B cell (primary cell): Measurements from ENCODE around the gene P2RY14. TPM values are rescaled to one million over a fixed set of nuclear protein-coding genes. Genes with fewer than 3 reads are reported as not detected.

Source experiments
- ATAC-seq: fragments of 200-7000 bp; cut with Tn5 transposase; one replicate; pipeline ENCODE4 v1.10.0; 2021; ENCODE audit warnings: low read depth, mild to moderate bottlenecking, moderate number of reproducible peaks, moderate library complexity
- CTCF ChIA-PET: fragments of 350-600 bp; sonication (Branson Sonifier 250); formaldehyde crosslinking; loops from one replicate; lab custom pipeline; 2021; ENCODE audit warnings: antibody characterized with exemption, inconsistent platforms; lab: Charles Lee
- POLR2A ChIA-PET: fragments of 350-600 bp; sonication (Branson Sonifier 250); formaldehyde crosslinking; loops from one replicate; lab custom pipeline; 2021; ENCODE audit warnings: antibody characterized with exemption; lab: Charles Lee
- DNase-seq: peaks from one replicate; pipeline ENCODE4 v3.0.0; 2013
- H2AFZ ChIP-seq: 2 replicates; pipeline ENCODE4 v1.6.1; 2012; ENCODE audit warnings: mild to moderate bottlenecking, low read depth, low read length; ENCODE audit not compliant: insufficient read depth, poor library complexity, severe bottlenecking
- H3K27ac ChIP-seq, 2 donors: 1 replicate in 1 of 2; 2 replicates in 1 of 2; pipeline ENCODE4 v1.5.1; 2012 to 2013; ENCODE audit warnings: low read length in 2 of 2, mild to moderate bottlenecking in 2 of 2, moderate library complexity in 1 of 2
- H3K27me3 ChIP-seq, 4 experiments: fragments of 200-600 bp in 1 of 4; sonication (generic) in 1 of 4; replicated peaks in 1 of 4; 1 replicate in 2 of 4; 2 replicates in 2 of 4; pipeline versions ENCODE4 v1.6.1 to v1.7.0; 2013 to 2016; ENCODE audit warnings: low read length in 3 of 4, mild to moderate bottlenecking in 2 of 4, mixed read lengths in 1 of 4, moderate library complexity in 1 of 4; ENCODE audit not compliant: insufficient read depth in 4 of 4, control insufficient read depth in 3 of 4; ENCODE audit errors: control extremely low read depth in 1 of 4
- H3K36me3 ChIP-seq, 2 experiments: replicated peaks in 1 of 2; 1 replicate in 1 of 2; 2 replicates in 1 of 2; pipeline versions ENCODE4 v1.6.1 to v1.7.1; 2013; ENCODE audit warnings: low read length in 1 of 2; ENCODE audit not compliant: insufficient read depth in 2 of 2, control insufficient read depth in 1 of 2; ENCODE audit errors: control extremely low read depth in 1 of 2, extremely low read depth in 1 of 2
- H3K4me1 ChIP-seq, 2 donors: fragments of 200-600 bp in 1 of 2; sonication (generic) in 1 of 2; 1 replicate in 1 of 2; 2 replicates in 1 of 2; pipeline versions ENCODE4 v1.5.1 to v1.6.1; 2013 to 2017; ENCODE audit warnings: low read length in 2 of 2; ENCODE audit not compliant: control insufficient read depth in 2 of 2, insufficient read depth in 2 of 2
- H3K4me2 ChIP-seq: replicated peaks from 2 replicates; pipeline ENCODE3; 2012; ENCODE audit warnings: mild to moderate bottlenecking, low read depth, low read length; ENCODE audit not compliant: poor library complexity, severe bottlenecking
- H3K4me3 ChIP-seq, 5 experiments: fragments of 200-600 bp in 1 of 5; sonication (generic) in 1 of 5; 1 replicate in 3 of 5; 2 replicates in 2 of 5; pipeline versions ENCODE4 v1.5.1 to v1.7.0; 2011 to 2016; ENCODE audit warnings: low read length in 4 of 5, mild to moderate bottlenecking in 4 of 5, low read depth in 2 of 5, control low read depth in 1 of 5, moderate library complexity in 1 of 5; ENCODE audit not compliant: insufficient read depth in 1 of 5; ENCODE audit errors: control extremely low read depth in 1 of 5, extremely low read depth in 1 of 5
- H3K79me2 ChIP-seq: fragments of 200-600 bp; sonication (generic); one replicate; pipeline ENCODE4 v1.6.0; 2016; ENCODE audit warnings: low read length; ENCODE audit not compliant: control insufficient read depth, insufficient read depth
- H3K9ac ChIP-seq: fragments of 200-600 bp; sonication (generic); 2 replicates; pipeline ENCODE4 v1.6.1; 2017; ENCODE audit warnings: mild to moderate bottlenecking, low read length, moderate library complexity
- H3K9me3 ChIP-seq, 3 donors: one replicate each; pipeline versions ENCODE4 v1.6.1 to v1.7.1; 2013; ENCODE audit warnings: low read length in 2 of 3; ENCODE audit not compliant: control insufficient read depth in 2 of 3, insufficient read depth in 1 of 3; ENCODE audit errors: control extremely low read depth in 1 of 3
- H4K20me1 ChIP-seq: 2 replicates; pipeline ENCODE4 v1.6.0; 2012; ENCODE audit warnings: mild to moderate bottlenecking, low read length; ENCODE audit not compliant: insufficient read depth, control insufficient read depth, poor library complexity, severe bottlenecking
- H3K27ac Mint-ChIP-seq: one replicate; pipeline ENCODE4 v1.8.0; 2021; ENCODE audit warnings: mixed read lengths
- H3K27me3 Mint-ChIP-seq: one replicate; pipeline ENCODE4 v1.8.0; 2021; ENCODE audit warnings: mixed read lengths
- H3K4me1 Mint-ChIP-seq: one replicate; pipeline ENCODE4 v1.8.0; 2021; ENCODE audit warnings: mixed read lengths
- H3K4me3 Mint-ChIP-seq: one replicate; pipeline ENCODE4 v1.8.0; 2021; ENCODE audit warnings: mixed read lengths
- H3K9me3 Mint-ChIP-seq: one replicate; pipeline ENCODE4 v1.8.0; 2022; ENCODE audit warnings: mixed read lengths; ENCODE audit not compliant: insufficient read depth
- EZH2 ChIP-seq: IDR thresholded peaks from 2 replicates; pipeline ENCODE4 v1.6.1; 2012; ENCODE audit warnings: borderline replicate concordance, low read depth, mild to moderate bottlenecking, moderate library complexity, low read length; ENCODE audit not compliant: insufficient read depth, poor library complexity, severe bottlenecking
- WGBS: methylation state at CpG from one replicate; pipeline ENCODE4 v1.1.5; 2013; ENCODE audit warnings: missing lambda C conversion rate; ENCODE audit not compliant: insufficient coverage; 5-methylcytosine and 5-hydroxymethylcytosine counted together
- intact Hi-C: fragments of 100-400 bp; cut with micrococcal nuclease; formaldehyde crosslinking; loops from one replicate; pipeline ENCODE4 v1.10.0; 2022
- polyA plus RNA-seq: library from polyadenylated mRNA; depleted of rRNA; stranded (reverse); fragments of >200 nt; gene quantifications from 2 replicates; pipeline ENCODE4 v1.2.3, GENCODE V29; 2012
- total RNA-seq, 2 donors: library from RNA; stranded (reverse); fragments of 120-200 nt in 1 of 2; gene quantifications; 1 replicate in 1 of 2; 2 replicates in 1 of 2; pipeline versions ENCODE4 v1.2.3 to v1.2.4, GENCODE V29; 2013 to 2022
- TF ChIP-seq, protein P1 (sequence below): fragments of 200-600 bp; IDR thresholded peaks from one replicate; pipeline ENCODE4 v1.8.0; 2022; ENCODE audit warnings: antibody characterized with exemption, mild to moderate bottlenecking

The P2RY14 gene
- total and polyA plus RNA-seq, 2 donors (not counting 1 experiment from before 2014, with no cell fraction given), result 7.0 to 11.3 TPM

DNA sequence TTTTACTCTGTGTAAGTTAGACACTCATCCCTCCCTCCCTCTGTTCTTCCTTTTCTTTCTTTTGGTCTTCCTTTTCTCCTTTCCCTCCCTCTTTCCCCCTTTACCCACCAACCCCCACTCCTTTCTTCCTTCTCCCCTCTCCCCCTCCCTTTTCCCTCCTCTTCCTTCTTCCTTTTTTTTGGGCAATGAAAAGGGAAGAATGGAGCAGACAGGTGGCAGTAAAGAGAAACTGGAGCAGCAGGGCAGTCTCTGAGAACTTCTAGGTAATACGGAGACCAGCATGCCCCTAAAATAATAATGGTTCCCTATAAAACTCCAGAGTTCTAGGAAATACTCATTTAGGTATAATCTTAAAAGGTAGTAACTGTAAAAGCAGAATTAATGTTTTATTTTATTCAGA is 63.9 kb downstream of the P2RY14 start:
- Histone ChIP-seq H3K9me3 (no peaks in the 10 kb centered on the region), H3K9ac (no peak overlapping the region), H3K4me2 (no peak overlapping the region), H3K27ac (no peak overlapping the region), H3K4me1 (peaks cover 3 to 6% of the 10 kb centered on the region in 2 donors), H3K36me3 (no peaks in the 10 kb centered on the region), H3K4me3 (no peak overlapping the region), H3K79me2 (no peaks in the 10 kb centered on the region), H3K27me3 (no peaks in the 10 kb centered on the region), H2AFZ (no peak overlapping the region), H4K20me1 (no peaks in the 10 kb centered on the region)
- H3K9me3 Mint-ChIP-seq, result no peaks in the 10 kb centered on the region
- POLR2A ChIA-PET, result no interaction called here
- H3K27ac Mint-ChIP-seq, result no peak overlapping the region
- peaks cover 7% of the 10 kb centered on the region for H3K4me1 Mint-ChIP-seq
- TF ChIP-seq, protein P1, sequence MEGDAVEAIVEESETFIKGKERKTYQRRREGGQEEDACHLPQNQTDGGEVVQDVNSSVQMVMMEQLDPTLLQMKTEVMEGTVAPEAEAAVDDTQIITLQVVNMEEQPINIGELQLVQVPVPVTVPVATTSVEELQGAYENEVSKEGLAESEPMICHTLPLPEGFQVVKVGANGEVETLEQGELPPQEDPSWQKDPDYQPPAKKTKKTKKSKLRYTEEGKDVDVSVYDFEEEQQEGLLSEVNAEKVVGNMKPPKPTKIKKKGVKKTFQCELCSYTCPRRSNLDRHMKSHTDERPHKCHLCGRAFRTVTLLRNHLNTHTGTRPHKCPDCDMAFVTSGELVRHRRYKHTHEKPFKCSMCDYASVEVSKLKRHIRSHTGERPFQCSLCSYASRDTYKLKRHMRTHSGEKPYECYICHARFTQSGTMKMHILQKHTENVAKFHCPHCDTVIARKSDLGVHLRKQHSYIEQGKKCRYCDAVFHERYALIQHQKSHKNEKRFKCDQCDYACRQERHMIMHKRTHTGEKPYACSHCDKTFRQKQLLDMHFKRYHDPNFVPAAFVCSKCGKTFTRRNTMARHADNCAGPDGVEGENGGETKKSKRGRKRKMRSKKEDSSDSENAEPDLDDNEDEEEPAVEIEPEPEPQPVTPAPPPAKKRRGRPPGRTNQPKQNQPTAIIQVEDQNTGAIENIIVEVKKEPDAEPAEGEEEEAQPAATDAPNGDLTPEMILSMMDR, result no peak
- no peak for TF ChIP-seq EZH2
- no CpG with 5 or more reads among the region's 1 CpG for WGBS
- H3K4me3 Mint-ChIP-seq, result no peak overlapping the region
- no peak for ATAC-seq
- CTCF ChIA-PET, result interaction anchor here (1.1 kb wide), 1 partner anchor 64 kb away, joined by 3 read pairs; the partner anchor contains the start of gene P2RY14
- H3K27me3 Mint-ChIP-seq, result no peaks in the 10 kb centered on the region
- no peak for DNase-seq
- intact Hi-C loops, result no loop called here

- Histone ChIP-seq H3K9me3 (no peaks in the 10 kb centered on the region), H3K9ac (no peak overlapping the region), H3K36me3 (no peaks in the 10 kb centered on the region), H3K27ac (no peak overlapping the region), H3K4me1 (peaks cover 3 to 6% of the 10 kb centered on the region in 2 donors), H3K4me2 (no peak overlapping the region), H4K20me1 (no peaks in the 10 kb centered on the region), H3K27me3 (no peaks in the 10 kb centered on the region), H3K4me3 (no peak overlapping the region), H3K79me2 (no peaks in the 10 kb centered on the region), H2AFZ (no peak overlapping the region)
- Mint-ChIP-seq H3K9me3 (no peaks in the 10 kb centered on the region), H3K27me3 (no peaks in the 10 kb centered on the region), H3K4me3 (no peak overlapping the region), H3K4me1 (peaks cover 7% of the 10 kb centered on the region), H3K27ac (no peak overlapping the region)
- no peak for TF ChIP-seq EZH2
- TF ChIP-seq, protein P1, result no peak
- DNase-seq, result no peak
- CTCF ChIA-PET, result interaction anchor here (0.8 to 1.1 kb wide), 2 partner anchors 45 to 64 kb away, joined by 3 to 4 read pairs; partner anchors contain the start of gene P2RY14
- WGBS, result 100% methylated on average over 5 of the region's 5 CpGs
- POLR2A ChIA-PET, result no interaction called here
- intact Hi-C loops, result no loop called here
- ATAC-seq, result no peak
Observed at GRCh38 chr3:151213881-151214280, 64.5 kb downstream of the P2RY14 start.
